Measurements from ENCODE around the gene CNIH3.

DNA sequence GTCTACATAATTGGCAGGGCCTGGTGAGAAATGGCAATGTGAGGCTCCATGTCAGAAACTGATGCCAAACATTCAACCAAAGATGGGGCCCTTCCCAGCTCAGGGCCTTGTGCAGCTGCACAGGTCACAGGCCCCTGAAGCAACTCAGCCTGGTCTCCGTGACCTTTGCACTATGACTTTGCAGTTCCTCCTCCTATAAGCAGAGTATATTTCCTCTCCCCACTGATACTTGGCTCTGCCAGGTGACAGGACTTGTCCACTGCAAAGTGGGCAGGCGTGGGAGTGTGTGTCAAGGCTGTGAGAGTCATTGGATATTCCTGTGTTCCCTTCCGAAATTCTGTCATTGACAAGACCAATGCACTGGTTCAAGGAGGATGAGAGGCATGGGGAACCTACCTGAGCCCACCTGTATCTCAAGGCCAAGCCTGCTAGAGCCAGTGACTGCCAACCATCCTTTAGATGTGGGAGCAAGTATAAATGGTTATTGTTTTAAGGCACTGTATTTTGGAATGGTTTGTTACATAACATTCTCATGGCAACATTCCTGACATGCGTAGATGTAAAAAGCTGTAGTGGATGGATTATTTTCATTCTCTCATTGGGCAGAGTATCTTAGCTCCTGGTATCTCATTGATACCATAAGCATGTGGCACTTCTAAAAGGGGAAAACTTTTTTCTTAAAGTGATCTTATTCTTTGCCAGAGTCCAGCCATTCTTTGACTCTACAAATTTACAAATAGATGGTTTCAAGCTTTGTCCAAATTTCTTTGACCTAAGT lies 75.2 kb downstream of the CNIH3 start:
- TF ChIP-seq, protein P1, sequence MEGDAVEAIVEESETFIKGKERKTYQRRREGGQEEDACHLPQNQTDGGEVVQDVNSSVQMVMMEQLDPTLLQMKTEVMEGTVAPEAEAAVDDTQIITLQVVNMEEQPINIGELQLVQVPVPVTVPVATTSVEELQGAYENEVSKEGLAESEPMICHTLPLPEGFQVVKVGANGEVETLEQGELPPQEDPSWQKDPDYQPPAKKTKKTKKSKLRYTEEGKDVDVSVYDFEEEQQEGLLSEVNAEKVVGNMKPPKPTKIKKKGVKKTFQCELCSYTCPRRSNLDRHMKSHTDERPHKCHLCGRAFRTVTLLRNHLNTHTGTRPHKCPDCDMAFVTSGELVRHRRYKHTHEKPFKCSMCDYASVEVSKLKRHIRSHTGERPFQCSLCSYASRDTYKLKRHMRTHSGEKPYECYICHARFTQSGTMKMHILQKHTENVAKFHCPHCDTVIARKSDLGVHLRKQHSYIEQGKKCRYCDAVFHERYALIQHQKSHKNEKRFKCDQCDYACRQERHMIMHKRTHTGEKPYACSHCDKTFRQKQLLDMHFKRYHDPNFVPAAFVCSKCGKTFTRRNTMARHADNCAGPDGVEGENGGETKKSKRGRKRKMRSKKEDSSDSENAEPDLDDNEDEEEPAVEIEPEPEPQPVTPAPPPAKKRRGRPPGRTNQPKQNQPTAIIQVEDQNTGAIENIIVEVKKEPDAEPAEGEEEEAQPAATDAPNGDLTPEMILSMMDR (IDR thresholded peaks at IDR 0.05): no peak
- TF ChIP-seq POLR2A (IDR thresholded peaks at IDR 0.05): no peak
